Stimulated activated naive B cell treated with anti-CD40 and anti-IgM and Interleukin-4, amounts not matched to agents 10 μg/mL and 1 μg/mL and 100 μg/mL, for 72 hours (primary cell): ENCODE data around the gene POC1A.

Experiments
- ATAC-seq, 2 donors: fragments of 150-1000 bp; cut with Tn5 transposase; replicated peaks; 2 replicates each; pipeline ENCODE4 v1.10.0; 2021; ENCODE audit warnings: moderate library complexity in 1 of 2
- DNase-seq: peaks from one replicate; pipeline ENCODE4 v3.0.0; 2021
- H3K27ac Mint-ChIP-seq: one replicate; pipeline ENCODE4 v1.8.0; 2022; ENCODE audit warnings: mild to moderate bottlenecking, mixed read lengths
- H3K27me3 Mint-ChIP-seq, 2 donors: one replicate each; pipeline ENCODE4 v1.8.0; 2022; ENCODE audit warnings: mixed read lengths in 2 of 2
- H3K36me3 Mint-ChIP-seq, 2 donors: one replicate each; pipeline ENCODE4 v1.8.0; 2022; ENCODE audit warnings: mixed read lengths in 2 of 2, mild to moderate bottlenecking in 1 of 2
- H3K4me1 Mint-ChIP-seq, 2 donors: one replicate each; pipeline ENCODE4 v1.8.0; 2022; ENCODE audit warnings: mixed read lengths in 2 of 2, mild to moderate bottlenecking in 1 of 2
- H3K4me3 Mint-ChIP-seq, 2 donors: one replicate each; pipeline ENCODE4 v1.8.0; 2022; ENCODE audit warnings: mild to moderate bottlenecking in 2 of 2, mixed read lengths in 2 of 2, moderate library complexity in 1 of 2
- H3K9me3 Mint-ChIP-seq, 2 donors: one replicate each; pipeline ENCODE4 v1.8.0; 2022; ENCODE audit warnings: mixed read lengths in 2 of 2, mild to moderate bottlenecking in 1 of 2

The POC1A gene

DNA sequence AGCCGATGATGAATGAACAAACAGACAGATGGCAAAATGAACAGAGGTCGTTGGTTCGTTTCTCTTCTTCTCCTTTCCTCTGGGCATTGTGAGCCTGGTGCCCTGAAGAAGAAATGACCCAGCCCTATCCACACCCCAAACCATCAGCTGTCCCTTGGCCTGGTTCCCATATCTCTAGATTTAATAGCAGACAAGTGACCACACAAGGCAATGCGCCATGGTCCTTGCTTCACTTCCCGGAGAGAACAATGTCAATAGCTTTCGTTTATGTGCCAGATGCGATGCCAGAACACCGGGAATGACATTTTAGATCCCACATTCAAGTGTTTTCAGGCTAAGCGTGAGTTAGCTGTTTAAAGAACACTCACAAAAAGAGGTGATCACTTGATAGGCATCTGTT, 17.7 kb downstream of the POC1A start:
- ATAC-seq (no peak), DNase-seq (no peak)
- no peak overlapping the region for H3K27ac Mint-ChIP-seq
- H3K27me3 Mint-ChIP-seq = no peaks in the 10 kb centered on the region
- no peaks in the 10 kb centered on the region for H3K9me3 Mint-ChIP-seq
- peaks cover 2 to 8% of the 10 kb centered on the region in 2 donors for H3K36me3 Mint-ChIP-seq
- no peak overlapping the region for H3K4me3 Mint-ChIP-seq
- H3K4me1 Mint-ChIP-seq = peaks cover 8 to 16% of the 10 kb centered on the region in 2 donors

- H3K4me3 Mint-ChIP-seq = no peak overlapping the region
- ATAC-seq (no peak), DNase-seq (no peak)
- H3K9me3 Mint-ChIP-seq = no peaks in the 10 kb centered on the region
- H3K27me3 Mint-ChIP-seq = no peaks in the 10 kb centered on the region
- H3K27ac Mint-ChIP-seq = no peak overlapping the region
- H3K4me1 Mint-ChIP-seq = peaks cover 15 to 25% of the 10 kb centered on the region in 2 donors
- H3K36me3 Mint-ChIP-seq = peaks cover 2 to 11% of the 10 kb centered on the region in 2 donors
Measured at GRCh38 chr3:52135332-52135731, 18.9 kb downstream of the POC1A start.

GRCh38 chr3:52134761-52135160, 19.5 kb downstream of the POC1A start:
- peak; percentile 38 to 42 for ATAC-seq
- H3K27ac Mint-ChIP-seq = no peak overlapping the region
- H3K36me3 Mint-ChIP-seq = peaks cover 2 to 14% of the 10 kb centered on the region in 2 donors

GRCh38 chr3:52132930-52133329, 21.3 kb downstream of the POC1A start:
- H3K27me3 Mint-ChIP-seq = no peaks in the 10 kb centered on the region
- DNase-seq (no peak), ATAC-seq (no peak)
- H3K4me3 Mint-ChIP-seq = no peak overlapping the region
- H3K36me3 Mint-ChIP-seq = peaks cover 2 to 11% of the 10 kb centered on the region in 2 donors
- H3K27ac Mint-ChIP-seq = no peak overlapping the region
- H3K9me3 Mint-ChIP-seq = no peaks in the 10 kb centered on the region
- peaks cover 11 to 25% of the 10 kb centered on the region in 2 donors for H3K4me1 Mint-ChIP-seq

More at GRCh38 chr3:52134761-52135160, 19.5 kb downstream of the POC1A start:
- no peak for DNase-seq
- Mint-ChIP-seq H3K27me3 (no peaks in the 10 kb centered on the region), H3K9me3 (no peaks in the 10 kb centered on the region), H3K4me3 (no peak overlapping the region), H3K4me1 (peaks cover 15 to 25% of the 10 kb centered on the region in 2 donors)

- DNase-seq = no peak
- H3K4me3 Mint-ChIP-seq = no peak overlapping the region
- H3K9me3 Mint-ChIP-seq = no peaks in the 10 kb centered on the region
- no peak for ATAC-seq
- H3K27ac Mint-ChIP-seq = no peak overlapping the region
- no peaks in the 10 kb centered on the region for H3K27me3 Mint-ChIP-seq
- H3K36me3 Mint-ChIP-seq = peaks cover 2 to 11% of the 10 kb centered on the region in 2 donors
- peaks cover 11 to 25% of the 10 kb centered on the region in 2 donors for H3K4me1 Mint-ChIP-seq
Measured at GRCh38 chr3:52132041-52132440, 22.2 kb downstream of the POC1A start.

- H3K9me3 Mint-ChIP-seq = no peaks in the 10 kb centered on the region
- ATAC-seq = no peak
- DNase-seq = no peak
- no peaks in the 10 kb centered on the region for H3K27me3 Mint-ChIP-seq
- H3K4me1 Mint-ChIP-seq = peaks cover 13 to 30% of the 10 kb centered on the region in 2 donors
- H3K36me3 Mint-ChIP-seq = peaks cover 2 to 12% of the 10 kb centered on the region in 2 donors
- H3K27ac Mint-ChIP-seq = no peak overlapping the region
- H3K4me3 Mint-ChIP-seq = peak overlapping the region in 1 of 2 donors; percentile 25
Measured at GRCh38 chr3:52130966-52131622, 23.1 kb downstream of the POC1A start.

DNA sequence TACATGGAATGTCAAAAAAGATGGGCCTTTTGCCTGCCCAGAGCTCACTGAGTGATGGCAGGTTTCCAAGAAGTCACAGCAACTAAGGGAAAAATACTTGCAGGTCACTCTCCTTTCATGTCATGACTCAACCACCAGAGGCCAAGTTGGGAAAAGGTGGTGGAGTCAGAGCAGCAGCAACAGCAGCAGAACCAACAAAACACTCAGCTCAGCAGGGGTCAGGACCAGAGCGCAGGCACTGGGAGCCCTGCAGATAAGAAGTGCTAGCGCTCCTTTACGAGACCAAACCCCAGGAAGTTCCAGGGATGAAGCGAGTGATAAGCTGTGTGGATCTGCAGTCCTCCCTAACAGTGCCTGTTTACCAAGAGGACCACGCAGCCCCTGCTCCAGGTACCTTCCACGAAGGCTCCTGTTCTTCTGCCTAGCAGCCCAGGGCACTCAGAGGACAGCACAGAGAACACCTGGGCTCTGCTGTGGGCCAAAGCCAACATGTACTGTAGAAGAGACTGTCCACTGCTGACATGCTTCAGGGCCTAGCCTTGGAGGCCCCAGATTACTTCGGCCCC, 26.0 kb downstream of the POC1A start:
- no peaks in the 10 kb centered on the region for H3K9me3 Mint-ChIP-seq
- peaks cover 3 to 20% of the 10 kb centered on the region in 2 donors for H3K36me3 Mint-ChIP-seq
- peaks cover 13 to 29% of the 10 kb centered on the region in 2 donors for H3K4me1 Mint-ChIP-seq
- no peak overlapping the region for H3K27ac Mint-ChIP-seq
- no peak for DNase-seq
- no peak for ATAC-seq
- H3K27me3 Mint-ChIP-seq = no peaks in the 10 kb centered on the region
- no peak overlapping the region for H3K4me3 Mint-ChIP-seq

DNA sequence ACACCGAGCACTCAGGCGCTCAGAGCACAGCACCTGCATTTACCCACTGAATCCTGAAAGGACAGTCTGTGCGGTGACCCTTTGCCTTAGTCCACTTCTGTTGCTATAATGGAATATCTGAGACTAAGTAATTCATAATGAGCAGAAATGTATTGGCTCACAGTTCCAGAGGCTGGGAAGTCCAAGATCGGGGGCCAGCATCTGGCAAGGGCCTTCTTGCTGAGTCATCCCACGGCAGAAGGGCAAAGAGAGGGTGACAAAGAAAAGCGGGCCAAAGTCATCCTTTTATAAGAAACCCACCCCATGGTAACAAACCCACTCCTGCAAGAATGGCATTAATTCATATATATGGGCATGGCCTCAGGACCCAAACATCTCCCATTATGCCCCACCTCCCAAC, 27.7 kb downstream of the POC1A start:
- peaks cover 21 to 34% of the 10 kb centered on the region in 2 donors for H3K4me1 Mint-ChIP-seq
- no peaks in the 10 kb centered on the region for H3K9me3 Mint-ChIP-seq
- no peak for ATAC-seq
- DNase-seq = no peak
- H3K27me3 Mint-ChIP-seq = no peaks in the 10 kb centered on the region
- no peak overlapping the region for H3K27ac Mint-ChIP-seq
- H3K36me3 Mint-ChIP-seq = peaks cover 6 to 24% of the 10 kb centered on the region in 2 donors
- H3K4me3 Mint-ChIP-seq = no peak overlapping the region

- Mint-ChIP-seq H3K4me3 (no peak overlapping the region), H3K36me3 (peaks cover 6 to 24% of the 10 kb centered on the region in 2 donors), H3K27me3 (no peaks in the 10 kb centered on the region), H3K27ac (no peak overlapping the region), H3K9me3 (no peaks in the 10 kb centered on the region), H3K4me1 (peaks cover 22 to 34% of the 10 kb centered on the region in 2 donors)
- ATAC-seq = no peak
- DNase-seq = no peak
Measured at GRCh38 chr3:52126036-52126435, 28.2 kb downstream of the POC1A start.

GRCh38 chr3:52124766-52125165, 29.5 kb downstream of the POC1A start:
- DNase-seq = no peak
- no peak overlapping the region for H3K27ac Mint-ChIP-seq
- no peak overlapping the region for H3K4me3 Mint-ChIP-seq
- H3K9me3 Mint-ChIP-seq = no peaks in the 10 kb centered on the region
- peaks cover 26 to 42% of the 10 kb centered on the region in 2 donors for H3K4me1 Mint-ChIP-seq
- no peaks in the 10 kb centered on the region for H3K27me3 Mint-ChIP-seq
- ATAC-seq = no peak
- peaks cover 6 to 17% of the 10 kb centered on the region in 2 donors for H3K36me3 Mint-ChIP-seq

DNA sequence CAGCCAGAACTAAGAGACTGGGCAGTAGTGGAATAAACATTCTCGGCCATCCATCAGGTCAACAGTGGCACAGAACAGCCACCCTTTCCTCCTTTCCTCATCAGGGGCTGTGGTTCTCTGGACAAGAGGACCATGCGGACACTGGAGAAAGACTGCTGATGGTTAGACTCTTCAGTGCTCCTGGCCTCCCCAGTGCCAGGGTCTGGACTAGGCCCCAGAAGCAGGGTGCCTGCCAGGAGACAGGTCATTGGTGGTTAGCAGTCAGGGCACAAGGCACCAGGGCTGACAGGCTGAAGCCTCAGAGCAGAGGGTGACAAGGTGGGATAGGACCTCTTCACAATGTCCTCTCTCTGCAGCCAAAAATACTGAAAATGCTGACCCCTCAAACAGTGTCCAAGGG, 30.1 kb downstream of the POC1A start:
- Mint-ChIP-seq H3K9me3 (no peaks in the 10 kb centered on the region), H3K36me3 (peaks cover 7 to 20% of the 10 kb centered on the region in 2 donors), H3K4me3 (no peak overlapping the region), H3K27me3 (no peaks in the 10 kb centered on the region), H3K4me1 (peaks cover 26 to 46% of the 10 kb centered on the region in 2 donors), H3K27ac (no peak overlapping the region)
- DNase-seq (no peak), ATAC-seq (no peak)

- Mint-ChIP-seq H3K4me1 (peaks cover 31 to 46% of the 10 kb centered on the region in 2 donors), H3K4me3 (no peak overlapping the region), H3K36me3 (peaks cover 10 to 23% of the 10 kb centered on the region in 2 donors), H3K9me3 (no peaks in the 10 kb centered on the region), H3K27me3 (no peaks in the 10 kb centered on the region), H3K27ac (peak overlapping the region; percentile 89)
- DNase-seq = peak; percentile 54
- ATAC-seq = peak; percentile 49 to 63
Measured at GRCh38 chr3:52123106-52123725, 31.0 kb downstream of the POC1A start.

GRCh38 chr3:52122491-52122890, 31.7 kb downstream of the POC1A start:
- peaks cover 10 to 23% of the 10 kb centered on the region in 2 donors for H3K36me3 Mint-ChIP-seq
- DNase-seq (no peak), ATAC-seq (peak; percentile 25 to 31)
- peak overlapping the region; percentile 89 for H3K27ac Mint-ChIP-seq
- H3K9me3 Mint-ChIP-seq = no peaks in the 10 kb centered on the region
- no peaks in the 10 kb centered on the region for H3K27me3 Mint-ChIP-seq
- peak overlapping the region in 1 of 2 donors; percentile 14 for H3K4me3 Mint-ChIP-seq
- peaks cover 31 to 46% of the 10 kb centered on the region in 2 donors for H3K4me1 Mint-ChIP-seq

GRCh38 chr3:52121813-52122212, 32.4 kb downstream of the POC1A start:
- Mint-ChIP-seq H3K27ac (peak overlapping the region; percentile 89), H3K4me3 (peak overlapping the region in 1 of 2 donors; percentile 14), H3K36me3 (peaks cover 10 to 23% of the 10 kb centered on the region in 2 donors), H3K27me3 (no peaks in the 10 kb centered on the region), H3K4me1 (peaks cover 31 to 46% of the 10 kb centered on the region in 2 donors), H3K9me3 (no peaks in the 10 kb centered on the region)
- ATAC-seq (peak; percentile 51), DNase-seq (peak; percentile 16)

GRCh38 chr3:52121464-52121805, 32.8 kb downstream of the POC1A start:
- H3K9me3 Mint-ChIP-seq = no peaks in the 10 kb centered on the region
- H3K4me3 Mint-ChIP-seq = peak overlapping the region; percentile 47 to 74
- ATAC-seq (peak; percentile 62 to 64), DNase-seq (no peak)
- no peaks in the 10 kb centered on the region for H3K27me3 Mint-ChIP-seq
- H3K27ac Mint-ChIP-seq = peak overlapping the region; percentile 84
- peaks cover 10 to 23% of the 10 kb centered on the region in 2 donors for H3K36me3 Mint-ChIP-seq
- H3K4me1 Mint-ChIP-seq = peaks cover 29 to 45% of the 10 kb centered on the region in 2 donors
